Sigmoid colon (tissue), 7 donors: ENCODE measurements around the gene TSEN2. TPM values are rescaled to one million over a fixed set of nuclear protein-coding genes. Genes with fewer than 3 reads are reported as not detected.

ENCODE experiments used
- DNase-seq: peaks from one replicate; pipeline ENCODE4 v3.0.0-alpha.2; 2019
- H3K27ac ChIP-seq, 4 donors: fragments of 200-600 bp; sonication (generic); one replicate each; pipeline ENCODE4 v1.5.1; 2016 to 2019; ENCODE audit warnings: mild to moderate bottlenecking in 1 of 4
- H3K27me3 ChIP-seq, 3 donors: fragments of 200-600 bp; sonication (generic); one replicate each; pipeline ENCODE4 v1.5.1; 2019; ENCODE audit warnings: mild to moderate bottlenecking in 1 of 3
- H3K36me3 ChIP-seq, 4 donors: fragments of 200-600 bp; sonication (generic); one replicate each; pipeline ENCODE4 v1.5.1; 2016 to 2019
- H3K4me1 ChIP-seq, 4 donors: fragments of 200-600 bp; sonication (generic); one replicate each; pipeline ENCODE4 v1.5.1; 2017 to 2019
- H3K4me3 ChIP-seq, 4 donors: fragments of 200-600 bp; sonication (generic); one replicate each; pipeline ENCODE4 v1.5.1; 2017 to 2019; ENCODE audit warnings: mild to moderate bottlenecking in 2 of 4, moderate library complexity in 1 of 4
- H3K9me3 ChIP-seq, 4 donors: fragments of 200-600 bp in 3 of 4; sonication (generic) in 3 of 4; one replicate each; pipeline versions ENCODE4 v1.5.1 to v1.6.1; 2013 to 2019
- CTCF ChIP-seq, 4 experiments: fragments of 450-650 bp in 3 of 4; fragments of 200-600 bp in 1 of 4; IDR thresholded peaks; one replicate each; pipeline ENCODE4 v1.5.1; 2016 to 2019; ENCODE audit warnings: antibody characterized with exemption in 4 of 4, mild to moderate bottlenecking in 3 of 4, moderate library complexity in 2 of 4
- EP300 ChIP-seq, 4 donors: sonication (generic); formaldehyde crosslinking; IDR thresholded peaks; one replicate each; pipeline ENCODE4 v1.6.1; 2017; ENCODE audit warnings: antibody characterized with exemption in 4 of 4
- POLR2A ChIP-seq, 2 donors: fragments of 450-650 bp; IDR thresholded peaks; one replicate each; pipeline ENCODE4 v1.6.1; 2016; ENCODE audit warnings: antibody characterized with exemption in 2 of 2, mild to moderate bottlenecking in 2 of 2, moderate library complexity in 2 of 2
- POLR2AphosphoS5 ChIP-seq, 4 donors: sonication (generic); formaldehyde crosslinking; IDR thresholded peaks; one replicate each; pipeline ENCODE4 v1.6.1; 2017; ENCODE audit warnings: antibody characterized with exemption in 4 of 4
- WGBS, 2 donors: extraction: QIAGEN DNeasy Blood & Tissue Kit; methylation state at CpG; one replicate each; pipeline ENCODE4 v1.1.7; 2013; 5-methylcytosine and 5-hydroxymethylcytosine counted together
- intact Hi-C: fragments of 100-400 bp; cut with DNase I; formaldehyde crosslinking; loops from one replicate; pipeline ENCODE4 v1.15.1; 2023
- polyA plus RNA-seq, 3 donors: library from polyadenylated mRNA; stranded (reverse); fragments of 200-250 nt; gene quantifications; one replicate each; pipeline ENCODE4 v1.2.3, GENCODE V29; 2013
- total RNA-seq, 4 donors: library from RNA; depleted of rRNA; stranded (reverse); fragments of >200 nt; gene quantifications; one replicate each; pipeline ENCODE4 v1.1.0, GENCODE V29; 2016
- donor health status: healthy with polysubstance abuse.
- donor health status: Bipolar disorder and iron deficiency.
- donor health status: healthy.

The TSEN2 gene
- total RNA-seq, result 10 to 100 TPM; 16.1 to 23.0 (median 20.4) TPM
- 10 to 100 TPM in 1 of 3 donors, 1 to 10 TPM in 2; 4.2 to 16.0 (median 5.3) TPM for polyA plus RNA-seq

- TF ChIP-seq POLR2A (IDR thresholded peaks at IDR 0.05) (peak in 1 of 2 donors; percentile 90), CTCF (IDR thresholded peaks at IDR 0.05) (no peak), EP300 (IDR thresholded peaks at IDR 0.05) (peak in 1 of 4 donors; percentile 33), POLR2AphosphoS5 (IDR thresholded peaks at IDR 0.05) (peak; percentile 83 to 97 (median 88))
- Histone ChIP-seq H3K27ac (peak within 1 kb of the TSS; percentile 78 to 86 (median 82)), H3K36me3 (no peaks in the 10 kb centered on the region), H3K9me3 (no peaks in the 10 kb centered on the region), H3K4me3 (peak within 1 kb of the TSS; percentile 60 to 81 (median 76)), H3K27me3 (no peaks in the 10 kb centered on the region), H3K4me1 (peaks cover 0 to 30% (median 18%) of the 10 kb centered on the region in 4 donors)
- DNase-seq, result peak; percentile 97
- intact Hi-C loops, result loop anchor here (2.0 to 5.0 kb wide), 2 partner anchors 178 to 236 kb away; partner anchors contain the start of gene RAF1
- WGBS, 2 donors, result 0% methylated on average over 69 of the region's 69 CpGs
Measured at GRCh38 chr3:12484198-12484982, at the start of gene TSEN2. Gene TSEN2, plus strand, starts transcription at chr3:12484480. Its CDS starts 5,321 bp downstream, at chr3:12489801.

GRCh38 chr3:12436514-12437220, 47.6 kb upstream of the TSEN2 start:
- Histone ChIP-seq H3K27me3 (no peaks in the 10 kb centered on the region), H3K36me3 (no peaks in the 10 kb centered on the region), H3K9me3 (no peaks in the 10 kb centered on the region), H3K4me3 (no peak overlapping the region), H3K4me1 (peaks cover 0 to 6% (median 0%) of the 10 kb centered on the region in 4 donors), H3K27ac (peak overlapping the region; percentile 34 to 49 (median 38))
- TF ChIP-seq POLR2A (IDR thresholded peaks at IDR 0.05) (no peak), CTCF (IDR thresholded peaks at IDR 0.05) (no peak), POLR2AphosphoS5 (IDR thresholded peaks at IDR 0.05) (no peak), EP300 (IDR thresholded peaks at IDR 0.05) (no peak)
- 81 to 90% methylated on average over 12 of the region's 12 CpGs for WGBS, 2 donors
- DNase-seq, result peak; percentile 75
- intact Hi-C loops, result no loop called here

GRCh38 chr3:12437221-12437605, 47.1 kb upstream of the TSEN2 start:
- DNase-seq, result no peak
- 94% methylated on average over 6 of the region's 6 CpGs for WGBS, 2 donors
- H3K4me3 ChIP-seq, result no peak overlapping the region
- intact Hi-C loops, result no loop called here
- H3K4me1 ChIP-seq, result peaks cover 0 to 6% (median 0%) of the 10 kb centered on the region in 4 donors
- H3K9me3 ChIP-seq, result no peaks in the 10 kb centered on the region
- no peak for TF ChIP-seq POLR2AphosphoS5 (IDR thresholded peaks at IDR 0.05)
- H3K36me3 ChIP-seq, result no peaks in the 10 kb centered on the region
- H3K27ac ChIP-seq, result peak overlapping the region; percentile 34 to 49 (median 38)
- no peaks in the 10 kb centered on the region for H3K27me3 ChIP-seq

GRCh38 chr3:12437861-12438260, 46.4 kb upstream of the TSEN2 start:
- Histone ChIP-seq H3K4me1 (peaks cover 0 to 6% (median 0%) of the 10 kb centered on the region in 4 donors), H3K36me3 (no peaks in the 10 kb centered on the region), H3K27ac (no peak overlapping the region), H3K27me3 (peaks cover 0 to 3% (median 0%) of the 10 kb centered on the region in 3 donors), H3K4me3 (no peak overlapping the region), H3K9me3 (no peaks in the 10 kb centered on the region)
- TF ChIP-seq EP300 (IDR thresholded peaks at IDR 0.05), result no peak
- TF ChIP-seq CTCF (IDR thresholded peaks at IDR 0.05), result no peak
- TF ChIP-seq POLR2AphosphoS5 (IDR thresholded peaks at IDR 0.05), result no peak
- TF ChIP-seq POLR2A (IDR thresholded peaks at IDR 0.05), result no peak
- WGBS, 2 donors, result 89 to 96% methylated on average over 13 of the region's 13 CpGs
- peak; percentile 35 for DNase-seq
- intact Hi-C loops, result no loop called here

- Histone ChIP-seq H3K27me3 (peaks cover 0 to 6% (median 0%) of the 10 kb centered on the region in 3 donors), H3K9me3 (no peaks in the 10 kb centered on the region), H3K36me3 (no peaks in the 10 kb centered on the region), H3K27ac (no peak overlapping the region), H3K4me3 (no peak overlapping the region), H3K4me1 (peaks cover 0 to 6% (median 0%) of the 10 kb centered on the region in 4 donors)
- TF ChIP-seq EP300 (IDR thresholded peaks at IDR 0.05) (no peak), CTCF (IDR thresholded peaks at IDR 0.05) (no peak), POLR2AphosphoS5 (IDR thresholded peaks at IDR 0.05) (no peak), POLR2A (IDR thresholded peaks at IDR 0.05) (no peak)
- no peak for DNase-seq
- WGBS, 2 donors, result 89% methylated on average over 4 of the region's 4 CpGs
- intact Hi-C loops, result no loop called here
Measured at GRCh38 chr3:12438318-12438717, 46.0 kb upstream of the TSEN2 start.
